ENCODE results near the gene NSUN6.

- no peak for TF ChIP-seq POLR2A (IDR thresholded peaks at IDR 0.05)
- no peak for TF ChIP-seq POLR2AphosphoS5 (IDR thresholded peaks at IDR 0.05)
- TF ChIP-seq CTCF (IDR thresholded peaks at IDR 0.05): no peak
- TF ChIP-seq EP300 (IDR thresholded peaks at IDR 0.05; ENCODE audit: low read depth): no peak
Measured at GRCh38 chr10:18498998-18499397, 152.4 kb downstream of the NSUN6 start.

Data from transverse colon (tissue), 4 donors.